Stimulated activated memory B cell treated with anti-CD40 and anti-IgM and Interleukin-4, amounts not matched to agents 10 μg/mL and 1 μg/mL and 100 μg/mL, for 72 hours (primary cell): Measurements from ENCODE around the gene SLC38A10.

Experiments
- ATAC-seq: fragments of 150-1000 bp; cut with Tn5 transposase; 2 replicates; pipeline ENCODE4 v1.10.0; 2021
- H3K27ac Mint-ChIP-seq: one replicate; pipeline ENCODE4 v1.8.0; 2022; ENCODE audit warnings: mild to moderate bottlenecking, mixed read lengths
- H3K27me3 Mint-ChIP-seq: one replicate; pipeline ENCODE4 v1.8.0; 2022; ENCODE audit warnings: mixed read lengths
- H3K36me3 Mint-ChIP-seq: one replicate; pipeline ENCODE4 v1.8.0; 2022; ENCODE audit warnings: mixed read lengths
- H3K4me1 Mint-ChIP-seq: one replicate; pipeline ENCODE4 v1.8.0; 2022; ENCODE audit warnings: mixed read lengths
- H3K4me3 Mint-ChIP-seq: one replicate; pipeline ENCODE4 v1.8.0; 2022; ENCODE audit warnings: mild to moderate bottlenecking, moderate library complexity, mixed read lengths
- H3K9me3 Mint-ChIP-seq: one replicate; pipeline ENCODE4 v1.8.0; 2022; ENCODE audit warnings: mixed read lengths

The SLC38A10 gene

GRCh38 chr17:81295031-81295675 is at the start of gene SLC38A10:
Gene SLC38A10, minus strand, starts transcription at chr17:81295307. Its CDS starts 386 bp downstream, at chr17:81294921.
- H3K27ac Mint-ChIP-seq, result peak within 1 kb of the TSS; percentile 94
- peak within 1 kb of the TSS; percentile 92 for H3K4me3 Mint-ChIP-seq
- peak; percentile 96 for ATAC-seq
- no peaks in the 10 kb centered on the region for H3K27me3 Mint-ChIP-seq
- peaks cover 42% of the 10 kb centered on the region for H3K4me1 Mint-ChIP-seq
- peaks cover 4% of the 10 kb centered on the region for H3K36me3 Mint-ChIP-seq
- H3K9me3 Mint-ChIP-seq, result no peaks in the 10 kb centered on the region

GRCh38 chr17:81342269-81343070 is 47.4 kb upstream of the SLC38A10 start:
- no peak overlapping the region for H3K27ac Mint-ChIP-seq
- H3K27me3 Mint-ChIP-seq, result peaks cover 64% of the 10 kb centered on the region
- ATAC-seq, result no peak
- no peaks in the 10 kb centered on the region for H3K36me3 Mint-ChIP-seq
- peaks cover 13% of the 10 kb centered on the region for H3K4me1 Mint-ChIP-seq
- no peak overlapping the region for H3K4me3 Mint-ChIP-seq
- no peaks in the 10 kb centered on the region for H3K9me3 Mint-ChIP-seq

- H3K27me3 Mint-ChIP-seq, result peaks cover 68% of the 10 kb centered on the region
- no peak for ATAC-seq
- no peak overlapping the region for H3K27ac Mint-ChIP-seq
- H3K4me3 Mint-ChIP-seq, result no peak overlapping the region
- H3K36me3 Mint-ChIP-seq, result no peaks in the 10 kb centered on the region
- H3K9me3 Mint-ChIP-seq, result no peaks in the 10 kb centered on the region
- peaks cover 13% of the 10 kb centered on the region for H3K4me1 Mint-ChIP-seq
These were observed 46.6 kb upstream of the SLC38A10 start for GRCh38 chr17:81341516-81342268.

GRCh38 chr17:81340607-81341515 is 45.8 kb upstream of the SLC38A10 start:
- Mint-ChIP-seq H3K36me3 (no peaks in the 10 kb centered on the region), H3K9me3 (no peaks in the 10 kb centered on the region), H3K27me3 (peaks cover 77% of the 10 kb centered on the region), H3K4me1 (peaks cover 13% of the 10 kb centered on the region), H3K4me3 (no peak overlapping the region), H3K27ac (no peak overlapping the region)
- no peak for ATAC-seq

GRCh38 chr17:81339534-81340296 is 44.6 kb upstream of the SLC38A10 start:
- Mint-ChIP-seq H3K27me3 (peaks cover 79% of the 10 kb centered on the region), H3K4me3 (no peak overlapping the region), H3K27ac (no peak overlapping the region), H3K9me3 (no peaks in the 10 kb centered on the region), H3K4me1 (peaks cover 7% of the 10 kb centered on the region), H3K36me3 (no peaks in the 10 kb centered on the region)
- no peak for ATAC-seq

- ATAC-seq, result no peak
- Mint-ChIP-seq H3K4me1 (peaks cover 2% of the 10 kb centered on the region), H3K9me3 (no peaks in the 10 kb centered on the region), H3K27me3 (peaks cover 79% of the 10 kb centered on the region), H3K36me3 (no peaks in the 10 kb centered on the region), H3K27ac (no peak overlapping the region), H3K4me3 (no peak overlapping the region)
These were observed 44.1 kb upstream of the SLC38A10 start for GRCh38 chr17:81339191-81339533.

- ATAC-seq, result no peak
- H3K27ac Mint-ChIP-seq, result no peak overlapping the region
- H3K27me3 Mint-ChIP-seq, result peaks cover 79% of the 10 kb centered on the region
- H3K4me3 Mint-ChIP-seq, result no peak overlapping the region
- no peaks in the 10 kb centered on the region for H3K36me3 Mint-ChIP-seq
- H3K9me3 Mint-ChIP-seq, result no peaks in the 10 kb centered on the region
- no peaks in the 10 kb centered on the region for H3K4me1 Mint-ChIP-seq
These were observed 43.4 kb upstream of the SLC38A10 start for GRCh38 chr17:81338274-81339190.

- no peak overlapping the region for H3K27ac Mint-ChIP-seq
- H3K4me1 Mint-ChIP-seq, result no peaks in the 10 kb centered on the region
- no peak for ATAC-seq
- H3K4me3 Mint-ChIP-seq, result no peak overlapping the region
- H3K9me3 Mint-ChIP-seq, result no peaks in the 10 kb centered on the region
- peaks cover 79% of the 10 kb centered on the region for H3K27me3 Mint-ChIP-seq
- H3K36me3 Mint-ChIP-seq, result no peaks in the 10 kb centered on the region
These were observed 42.4 kb upstream of the SLC38A10 start for GRCh38 chr17:81337476-81337879.

- Mint-ChIP-seq H3K36me3 (no peaks in the 10 kb centered on the region), H3K27me3 (peaks cover 80% of the 10 kb centered on the region), H3K9me3 (no peaks in the 10 kb centered on the region), H3K4me1 (no peaks in the 10 kb centered on the region), H3K27ac (no peak overlapping the region), H3K4me3 (no peak overlapping the region)
- no peak for ATAC-seq
These were observed 41.8 kb upstream of the SLC38A10 start for GRCh38 chr17:81336930-81337325.

GRCh38 chr17:81336296-81336929 is 41.3 kb upstream of the SLC38A10 start:
- Mint-ChIP-seq H3K27me3 (peaks cover 84% of the 10 kb centered on the region), H3K36me3 (no peaks in the 10 kb centered on the region), H3K27ac (no peak overlapping the region), H3K9me3 (no peaks in the 10 kb centered on the region), H3K4me3 (no peak overlapping the region), H3K4me1 (no peaks in the 10 kb centered on the region)
- ATAC-seq, result no peak

GRCh38 chr17:81335773-81336157 is 40.7 kb upstream of the SLC38A10 start:
- H3K27ac Mint-ChIP-seq, result no peak overlapping the region
- no peaks in the 10 kb centered on the region for H3K4me1 Mint-ChIP-seq
- H3K4me3 Mint-ChIP-seq, result no peak overlapping the region
- no peaks in the 10 kb centered on the region for H3K9me3 Mint-ChIP-seq
- no peak for ATAC-seq
- peaks cover 85% of the 10 kb centered on the region for H3K27me3 Mint-ChIP-seq
- no peaks in the 10 kb centered on the region for H3K36me3 Mint-ChIP-seq

- H3K27ac Mint-ChIP-seq, result no peak overlapping the region
These were observed 40.1 kb upstream of the SLC38A10 start for GRCh38 chr17:81334987-81335772.

More at GRCh38 chr17:81334987-81335772, 40.1 kb upstream of the SLC38A10 start:
- Mint-ChIP-seq H3K4me3 (no peak overlapping the region), H3K4me1 (no peaks in the 10 kb centered on the region), H3K36me3 (no peaks in the 10 kb centered on the region), H3K9me3 (no peaks in the 10 kb centered on the region), H3K27me3 (peaks cover 85% of the 10 kb centered on the region)
- no peak for ATAC-seq
